ENCODE data around the gene RASGEF1B. TPM values are rescaled to one million over a fixed set of nuclear protein-coding genes. Genes with fewer than 3 reads are reported as not detected.
A peak's percentile ranks its signal among the peaks of the same experiment; 100 is the strongest.

Gene RASGEF1B
- total RNA-seq, 2 experiments from 2014 or later: 6.1 to 6.2 TPM

- intact Hi-C loops (cut with micrococcal nuclease): no loop called here
- H3K4me1 Mint-ChIP-seq (ENCODE audit: low read depth): peaks cover 7% of the 10 kb centered on the region
- ATAC-seq (no peak), DNase-seq (no peak)
- no peak overlapping the region for H3K4me3 Mint-ChIP-seq
- CTCF ChIA-PET: interaction anchor here (1.6 kb wide), 1 partner anchor 488 kb away, joined by 3 read pairs; no protein-coding TSS in a partner anchor
- no peaks in the 10 kb centered on the region for H3K9me3 Mint-ChIP-seq
- H3K27me3 Mint-ChIP-seq: no peaks in the 10 kb centered on the region
- POLR2A ChIA-PET: no interaction called here
- TF ChIP-seq CTCF (IDR thresholded peaks at IDR 0.05): no peak
- H3K36me3 Mint-ChIP-seq (ENCODE audit: low read depth): peaks cover 17% of the 10 kb centered on the region
- no peak overlapping the region for H3K27ac Mint-ChIP-seq
Measured at GRCh38 chr4:81424816-81425755, 46.6 kb downstream of the RASGEF1B start.

GRCh38 chr4:81424336-81424735 lies 47.4 kb downstream of the RASGEF1B start:
- POLR2A ChIA-PET: no interaction called here
- H3K27ac Mint-ChIP-seq: no peak overlapping the region
- no peak for ATAC-seq
- intact Hi-C loops (cut with micrococcal nuclease): no loop called here
- H3K4me1 Mint-ChIP-seq (ENCODE audit: low read depth): peaks cover 7% of the 10 kb centered on the region
- no peak for TF ChIP-seq CTCF (IDR thresholded peaks at IDR 0.05)
- H3K27me3 Mint-ChIP-seq: no peaks in the 10 kb centered on the region
- no peak for DNase-seq
- no peaks in the 10 kb centered on the region for H3K9me3 Mint-ChIP-seq
- H3K36me3 Mint-ChIP-seq (ENCODE audit: low read depth): peaks cover 13% of the 10 kb centered on the region
- no peak overlapping the region for H3K4me3 Mint-ChIP-seq
- CTCF ChIA-PET: interaction anchor here (1.6 kb wide), 1 partner anchor 489 kb away, joined by 3 read pairs; no protein-coding TSS in a partner anchor

GRCh38 chr4:81422595-81422994 lies 49.1 kb downstream of the RASGEF1B start:
- intact Hi-C loops (cut with micrococcal nuclease): no loop called here
- Mint-ChIP-seq H3K4me1 (ENCODE audit: low read depth) (peaks cover 7% of the 10 kb centered on the region), H3K9me3 (no peaks in the 10 kb centered on the region), H3K27me3 (no peaks in the 10 kb centered on the region), H3K36me3 (ENCODE audit: low read depth) (peaks cover 6% of the 10 kb centered on the region), H3K27ac (no peak overlapping the region), H3K4me3 (no peak overlapping the region)
- no peak for TF ChIP-seq CTCF (IDR thresholded peaks at IDR 0.05)
- DNase-seq (no peak), ATAC-seq (no peak)
- ChIA-PET CTCF (interaction anchor here (0.7 kb wide), 1 partner anchor 45 kb away, joined by 3 read pairs; no protein-coding TSS in a partner anchor), POLR2A (no interaction called here)

GRCh38 chr4:81421346-81422218 lies 50.1 kb downstream of the RASGEF1B start:
- Mint-ChIP-seq H3K4me3 (no peak overlapping the region), H3K27me3 (no peaks in the 10 kb centered on the region), H3K27ac (no peak overlapping the region), H3K9me3 (no peaks in the 10 kb centered on the region), H3K36me3 (ENCODE audit: low read depth) (peaks cover 4% of the 10 kb centered on the region), H3K4me1 (ENCODE audit: low read depth) (peaks cover 7% of the 10 kb centered on the region)
- POLR2A ChIA-PET: no interaction called here
- no peak for TF ChIP-seq CTCF (IDR thresholded peaks at IDR 0.05)
- CTCF ChIA-PET: no interaction called here
- intact Hi-C loops (cut with micrococcal nuclease): no loop called here
- ATAC-seq (peak; percentile 45), DNase-seq (no peak)

All from activated CD8-positive, alpha-beta T cell treated with anti-CD3 and anti-CD28 coated beads for 36 hours (primary cell).